HEK293 (cell line): ENCODE measurements around the gene TXN.
A peak's percentile ranks its signal among the peaks of the same experiment; 100 is the strongest.
"Not testable (repeated sequence)": the region's sequence is repeated elsewhere in the genome, so short reads cannot be mapped to it uniquely, and the experiment has no call there.

Experiments used
- CTCF ChIA-PET: fragments of 350-600 bp; formaldehyde crosslinking; extraction: SDS; loops from one replicate; lab custom pipeline; 2021; ENCODE audit warnings: antibody characterized with exemption; lab: Yijun Ruan, JAX
- POLR2A ChIA-PET: fragments of 300-600 bp; formaldehyde crosslinking; extraction: SDS; loops from one replicate; lab custom pipeline; 2020; ENCODE audit warnings: antibody characterized with exemption, inconsistent platforms; lab: Yijun Ruan, JAX
- H3K27ac ChIP-seq: fragments of 200-500 bp; sonication (Bioruptor generic); 2 replicates; pipeline ENCODE4 v1.5.1; 2014; ENCODE audit warnings: low read depth, low read length, control low read depth, inconsistent platforms; ENCODE audit errors: extremely low read depth
- H3K36me3 ChIP-seq, 2 experiments: fragments of 200-500 bp in 1 of 2; sonication (Bioruptor generic) in 1 of 2; 1 replicate in 1 of 2; 2 replicates in 1 of 2; pipeline ENCODE4 v1.5.1; 2014 to 2017; ENCODE audit warnings: inconsistent platforms in 2 of 2, low read length in 2 of 2; ENCODE audit not compliant: control insufficient read depth in 2 of 2, insufficient read depth in 1 of 2
- H3K4me1 ChIP-seq: fragments of 200-500 bp; sonication (Bioruptor generic); 2 replicates; pipeline ENCODE4 v1.5.1; 2014; ENCODE audit warnings: mild to moderate bottlenecking, low read length, inconsistent platforms; ENCODE audit not compliant: control insufficient read depth, insufficient read depth
- H3K4me3 ChIP-seq: 2 replicates; pipeline ENCODE4 v1.5.1; 2011; ENCODE audit warnings: low read depth, mild to moderate bottlenecking, control low read depth, low read length, moderate library complexity
- H3K9me3 ChIP-seq: fragments of 200-500 bp; sonication (Bioruptor generic); 2 replicates; pipeline ENCODE4 v1.5.1; 2014; ENCODE audit warnings: low read depth, low read length, inconsistent platforms; ENCODE audit not compliant: control insufficient read depth, insufficient read depth
- BCL11A ChIP-seq: fragments of 450-650 bp; formaldehyde crosslinking; IDR thresholded peaks from 2 replicates; pipeline ENCODE4 v1.5.1; 2016; ENCODE audit warnings: low read depth, missing biosample characterization, missing genetic modification characterization
- FEZF1 ChIP-seq: fragments of 450-650 bp; formaldehyde crosslinking; IDR thresholded peaks from 2 replicates; pipeline ENCODE4 v1.5.1; 2016; ENCODE audit warnings: missing biosample characterization, missing genetic modification characterization
- SCRT2 ChIP-seq: fragments of 450-650 bp; formaldehyde crosslinking; IDR thresholded peaks from 2 replicates; pipeline ENCODE4 v1.5.1; 2016; ENCODE audit warnings: missing biosample characterization, missing genetic modification characterization
- ZNF112 ChIP-seq: fragments of 450-650 bp; formaldehyde crosslinking; IDR thresholded peaks from 2 replicates; pipeline ENCODE4 v1.5.0; 2017; ENCODE audit warnings: missing biosample characterization, missing genetic modification characterization
- ZNF138 ChIP-seq: fragments of 450-650 bp; formaldehyde crosslinking; IDR thresholded peaks from 2 replicates; pipeline ENCODE4 v1.5.1; 2016; ENCODE audit warnings: missing biosample characterization, missing genetic modification characterization, borderline replicate concordance
- ZNF157 ChIP-seq: fragments of 450-650 bp; formaldehyde crosslinking; IDR thresholded peaks from 2 replicates; pipeline ENCODE4 v1.5.1; 2016; ENCODE audit warnings: missing biosample characterization, missing genetic modification characterization
- ZNF302 ChIP-seq: fragments of 450-650 bp; formaldehyde crosslinking; IDR thresholded peaks from 2 replicates; pipeline ENCODE4 v1.5.1; 2016; ENCODE audit warnings: missing biosample characterization, missing genetic modification characterization, low read depth
- ZNF324 ChIP-seq: fragments of 450-650 bp; formaldehyde crosslinking; IDR thresholded peaks from 2 replicates; pipeline ENCODE4 v1.5.1; 2016; ENCODE audit warnings: missing biosample characterization, missing genetic modification characterization
- ZNF423 ChIP-seq: fragments of 450-650 bp; formaldehyde crosslinking; IDR thresholded peaks from 2 replicates; pipeline ENCODE4 v1.5.1; 2016; ENCODE audit warnings: missing biosample characterization, missing genetic modification characterization
- ZNF514 ChIP-seq: fragments of 450-650 bp; formaldehyde crosslinking; IDR thresholded peaks from 2 replicates; pipeline ENCODE4 v1.5.1; 2016; ENCODE audit warnings: missing biosample characterization, missing genetic modification characterization
- ZNF585B ChIP-seq: fragments of 450-650 bp; formaldehyde crosslinking; IDR thresholded peaks from 2 replicates; pipeline ENCODE4 v1.5.1; 2016; ENCODE audit warnings: missing biosample characterization, missing genetic modification characterization
- ZNF600 ChIP-seq: fragments of 450-650 bp; formaldehyde crosslinking; IDR thresholded peaks from 2 replicates; pipeline ENCODE4 v1.5.1; 2016; ENCODE audit warnings: missing biosample characterization, missing genetic modification characterization
- ZNF610 ChIP-seq: fragments of 450-650 bp; formaldehyde crosslinking; IDR thresholded peaks from 2 replicates; pipeline ENCODE4 v1.5.1; 2016; ENCODE audit warnings: missing biosample characterization, missing genetic modification characterization, borderline replicate concordance
- ZNF660 ChIP-seq: fragments of 450-650 bp; IDR thresholded peaks from 2 replicates; pipeline ENCODE4 v1.5.1; 2018; ENCODE audit warnings: missing biosample characterization, mild to moderate bottlenecking, missing genetic modification characterization
- ZXDB ChIP-seq: fragments of 450-650 bp; formaldehyde crosslinking; IDR thresholded peaks from 2 replicates; pipeline ENCODE4 v1.5.1; 2016; ENCODE audit warnings: missing biosample characterization, missing genetic modification characterization
- TF ChIP-seq, protein P1 (sequence below): fragments of 450-650 bp; formaldehyde crosslinking; IDR thresholded peaks from 2 replicates; pipeline ENCODE4 v1.5.1; 2017; ENCODE audit warnings: missing biosample characterization, missing genetic modification characterization
- TF ChIP-seq, protein P2 (sequence below): fragments of 450-650 bp; formaldehyde crosslinking; IDR thresholded peaks from 2 replicates; pipeline ENCODE4 v1.5.1; 2016; ENCODE audit warnings: missing biosample characterization, missing genetic modification characterization
- TF ChIP-seq, protein P3 (sequence below): fragments of 450-650 bp; formaldehyde crosslinking; IDR thresholded peaks from 2 replicates; pipeline ENCODE4 v1.5.1; 2016; ENCODE audit warnings: missing biosample characterization, missing genetic modification characterization, borderline replicate concordance

Gene TXN

DNA sequence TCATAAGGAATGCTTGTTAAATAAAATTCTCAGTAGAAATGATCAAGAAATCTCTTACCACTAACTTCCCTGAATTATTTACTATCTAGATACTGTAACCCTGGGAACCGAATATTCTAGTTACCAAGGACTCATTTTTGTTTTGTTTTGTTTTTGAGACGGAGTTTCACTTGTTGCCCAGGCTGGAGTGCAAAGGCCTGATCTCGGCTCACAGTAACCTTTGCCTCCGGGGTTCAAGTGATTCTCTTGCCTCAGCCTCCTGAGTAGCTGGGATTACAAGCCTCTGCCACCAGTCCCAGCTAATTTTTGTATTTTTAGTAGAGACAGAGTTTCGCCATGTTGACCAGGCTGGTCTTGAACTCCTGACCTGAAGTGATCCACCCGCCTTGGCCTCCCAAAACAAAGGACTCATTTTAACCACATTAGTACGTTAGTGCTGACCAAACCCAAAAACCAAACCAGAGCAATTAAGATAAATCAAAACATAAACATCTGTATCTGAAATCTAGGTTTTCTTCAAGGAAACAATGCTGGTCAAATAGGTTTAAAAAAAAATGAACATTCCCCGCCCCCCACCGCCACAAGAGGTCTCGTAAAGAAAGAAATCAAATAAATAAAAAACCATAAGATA is 3.7 kb downstream of the TXN start:
- no peak overlapping the region for H3K4me3 ChIP-seq
- 0 out of 2 replicates have a peak, but pooled peaks cover 2% of the 10 kb centered on the region for H3K4me1 ChIP-seq
- H3K36me3 ChIP-seq = peaks cover 0 to 28% of the 10 kb centered on the region in 2 experiments; a peak in 2 of 3 replicates
- no peak overlapping the region for H3K27ac ChIP-seq
- ChIA-PET CTCF (no interaction called here), POLR2A (interaction anchor here (0.6 kb wide), 1 partner anchor 11 kb away, joined by 3 read pairs; no protein-coding TSS in a partner anchor)
- TF ChIP-seq ZNF112 (tag by site-specific recombination) = no peak
- TF ChIP-seq, protein P1, sequence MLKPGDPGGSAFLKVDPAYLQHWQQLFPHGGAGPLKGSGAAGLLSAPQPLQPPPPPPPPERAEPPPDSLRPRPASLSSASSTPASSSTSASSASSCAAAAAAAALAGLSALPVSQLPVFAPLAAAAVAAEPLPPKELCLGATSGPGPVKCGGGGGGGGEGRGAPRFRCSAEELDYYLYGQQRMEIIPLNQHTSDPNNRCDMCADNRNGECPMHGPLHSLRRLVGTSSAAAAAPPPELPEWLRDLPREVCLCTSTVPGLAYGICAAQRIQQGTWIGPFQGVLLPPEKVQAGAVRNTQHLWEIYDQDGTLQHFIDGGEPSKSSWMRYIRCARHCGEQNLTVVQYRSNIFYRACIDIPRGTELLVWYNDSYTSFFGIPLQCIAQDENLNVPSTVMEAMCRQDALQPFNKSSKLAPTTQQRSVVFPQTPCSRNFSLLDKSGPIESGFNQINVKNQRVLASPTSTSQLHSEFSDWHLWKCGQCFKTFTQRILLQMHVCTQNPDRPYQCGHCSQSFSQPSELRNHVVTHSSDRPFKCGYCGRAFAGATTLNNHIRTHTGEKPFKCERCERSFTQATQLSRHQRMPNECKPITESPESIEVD (tag by site-specific recombination) = peak; percentile 32; the same call in 1 of the 2 replicates
- no peak for TF ChIP-seq ZXDB (tag by site-specific recombination)
- no peak for TF ChIP-seq ZNF302 (tag by site-specific recombination)
- TF ChIP-seq ZNF514 (tag by site-specific recombination) = no peak
- TF ChIP-seq SCRT2 = peak; percentile 48
- TF ChIP-seq, protein P2, sequence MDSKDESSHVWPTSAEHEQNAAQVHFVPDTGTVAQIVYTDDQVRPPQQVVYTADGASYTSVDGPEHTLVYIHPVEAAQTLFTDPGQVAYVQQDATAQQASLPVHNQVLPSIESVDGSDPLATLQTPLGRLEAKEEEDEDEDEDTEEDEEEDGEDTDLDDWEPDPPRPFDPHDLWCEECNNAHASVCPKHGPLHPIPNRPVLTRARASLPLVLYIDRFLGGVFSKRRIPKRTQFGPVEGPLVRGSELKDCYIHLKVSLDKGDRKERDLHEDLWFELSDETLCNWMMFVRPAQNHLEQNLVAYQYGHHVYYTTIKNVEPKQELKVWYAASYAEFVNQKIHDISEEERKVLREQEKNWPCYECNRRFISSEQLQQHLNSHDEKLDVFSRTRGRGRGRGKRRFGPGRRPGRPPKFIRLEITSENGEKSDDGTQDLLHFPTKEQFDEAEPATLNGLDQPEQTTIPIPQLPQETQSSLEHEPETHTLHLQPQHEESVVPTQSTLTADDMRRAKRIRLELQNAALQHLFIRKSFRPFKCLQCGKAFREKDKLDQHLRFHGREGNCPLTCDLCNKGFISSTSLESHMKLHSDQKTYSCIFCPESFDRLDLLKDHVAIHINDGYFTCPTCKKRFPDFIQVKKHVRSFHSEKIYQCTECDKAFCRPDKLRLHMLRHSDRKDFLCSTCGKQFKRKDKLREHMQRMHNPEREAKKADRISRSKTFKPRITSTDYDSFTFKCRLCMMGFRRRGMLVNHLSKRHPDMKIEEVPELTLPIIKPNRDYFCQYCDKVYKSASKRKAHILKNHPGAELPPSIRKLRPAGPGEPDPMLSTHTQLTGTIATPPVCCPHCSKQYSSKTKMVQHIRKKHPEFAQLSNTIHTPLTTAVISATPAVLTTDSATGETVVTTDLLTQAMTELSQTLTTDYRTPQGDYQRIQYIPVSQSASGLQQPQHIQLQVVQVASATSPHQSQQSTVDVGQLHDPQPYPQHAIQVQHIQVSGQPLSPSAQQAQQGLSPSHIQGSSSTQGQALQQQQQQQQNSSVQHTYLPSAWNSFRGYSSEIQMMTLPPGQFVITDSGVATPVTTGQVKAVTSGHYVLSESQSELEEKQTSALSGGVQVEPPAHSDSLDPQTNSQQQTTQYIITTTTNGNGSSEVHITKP (tag by site-specific recombination) = no peak
- no peak for TF ChIP-seq ZNF610 (tag by site-specific recombination)
- peak; percentile 24; the same call in 1 of the 2 replicates for TF ChIP-seq FEZF1 (tag by site-specific recombination)
- no peak for TF ChIP-seq BCL11A (tag by site-specific recombination)
- no peak for TF ChIP-seq ZNF600
- TF ChIP-seq ZNF324 (tag by site-specific recombination) = no peak
- H3K9me3 ChIP-seq = no peaks in the 10 kb centered on the region

DNA sequence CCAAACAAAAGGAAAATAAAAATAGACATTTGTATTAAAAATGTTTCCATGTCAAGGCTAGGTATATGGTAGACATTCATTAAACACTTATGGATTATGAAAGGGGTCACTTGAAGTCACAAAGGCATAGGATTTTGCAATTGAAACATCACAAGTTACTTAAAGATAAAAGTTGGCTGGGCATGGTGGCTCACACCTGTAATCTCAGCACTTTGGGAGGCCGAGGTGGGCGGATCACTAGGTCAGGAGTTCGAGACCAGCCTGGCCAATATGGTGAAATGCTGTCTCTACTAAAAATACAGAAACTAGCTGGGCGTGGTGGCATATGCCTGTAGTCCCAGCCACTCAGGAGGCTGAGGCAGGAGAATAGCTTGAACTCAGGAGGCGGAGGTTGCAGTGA is 4.5 kb downstream of the TXN start:
- H3K27ac ChIP-seq, H3K4me1 ChIP-seq, CTCF ChIA-PET, H3K9me3 ChIP-seq, H3K4me3 ChIP-seq, POLR2A ChIA-PET: not testable (repeated sequence)
- peaks cover 0 to 37% of the 10 kb centered on the region in 2 experiments; a peak in 2 of 3 replicates for H3K36me3 ChIP-seq

DNA sequence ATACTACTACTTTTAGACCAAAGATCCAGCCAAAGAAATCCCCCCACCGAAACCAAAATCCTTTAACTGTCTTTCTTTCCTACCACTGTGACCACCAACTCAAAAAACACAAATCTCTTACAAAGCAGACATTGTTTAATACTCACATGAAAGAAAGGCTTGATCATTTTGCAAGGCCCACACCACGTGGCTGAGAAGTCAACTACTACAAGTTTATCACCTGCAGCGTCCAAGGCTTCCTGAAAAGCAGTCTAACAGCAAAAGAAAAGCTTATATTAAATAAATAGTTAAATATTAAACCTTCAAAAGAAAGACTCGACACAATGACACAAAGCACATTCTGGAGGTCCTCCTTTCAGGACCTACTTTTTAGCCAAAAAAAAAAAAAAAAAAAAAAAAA is 5.1 kb downstream of the TXN start:
- ChIA-PET CTCF (no interaction called here), POLR2A (interaction anchor here (0.6 kb wide), 1 partner anchor 27 kb away, joined by 3 read pairs; no protein-coding TSS in a partner anchor)
- Histone ChIP-seq H3K4me1 (0 out of 2 replicates have a peak, but pooled peaks cover 2% of the 10 kb centered on the region), H3K36me3 (peaks cover 0 to 42% of the 10 kb centered on the region in 2 experiments; a peak in 2 of 3 replicates), H3K27ac (no peak overlapping the region), H3K4me3 (no peak overlapping the region), H3K9me3 (no peaks in the 10 kb centered on the region)
- TF ChIP-seq ZNF660 (tag by site-specific recombination) (no peak), ZNF585B (tag by site-specific recombination) (no peak), ZNF157 (tag by site-specific recombination) (no peak), ZNF423 (tag by site-specific recombination) (no peak), ZNF138 (tag by site-specific recombination) (no peak)
- TF ChIP-seq, protein P3, sequence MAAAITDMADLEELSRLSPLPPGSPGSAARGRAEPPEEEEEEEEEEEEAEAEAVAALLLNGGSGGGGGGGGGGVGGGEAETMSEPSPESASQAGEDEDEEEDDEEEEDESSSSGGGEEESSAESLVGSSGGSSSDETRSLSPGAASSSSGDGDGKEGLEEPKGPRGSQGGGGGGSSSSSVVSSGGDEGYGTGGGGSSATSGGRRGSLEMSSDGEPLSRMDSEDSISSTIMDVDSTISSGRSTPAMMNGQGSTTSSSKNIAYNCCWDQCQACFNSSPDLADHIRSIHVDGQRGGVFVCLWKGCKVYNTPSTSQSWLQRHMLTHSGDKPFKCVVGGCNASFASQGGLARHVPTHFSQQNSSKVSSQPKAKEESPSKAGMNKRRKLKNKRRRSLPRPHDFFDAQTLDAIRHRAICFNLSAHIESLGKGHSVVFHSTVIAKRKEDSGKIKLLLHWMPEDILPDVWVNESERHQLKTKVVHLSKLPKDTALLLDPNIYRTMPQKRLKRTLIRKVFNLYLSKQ (tag by site-specific recombination) = no peak
- TF ChIP-seq, protein P1 (tag by site-specific recombination) = no peak
